ENCODE results near the gene PFKFB1. TPM values are rescaled to one million over a fixed set of nuclear protein-coding genes. Genes with fewer than 3 reads are reported as not detected.

Gene PFKFB1
- under 1 TPM; 0.54 to 0.86 TPM for total RNA-seq

DNA sequence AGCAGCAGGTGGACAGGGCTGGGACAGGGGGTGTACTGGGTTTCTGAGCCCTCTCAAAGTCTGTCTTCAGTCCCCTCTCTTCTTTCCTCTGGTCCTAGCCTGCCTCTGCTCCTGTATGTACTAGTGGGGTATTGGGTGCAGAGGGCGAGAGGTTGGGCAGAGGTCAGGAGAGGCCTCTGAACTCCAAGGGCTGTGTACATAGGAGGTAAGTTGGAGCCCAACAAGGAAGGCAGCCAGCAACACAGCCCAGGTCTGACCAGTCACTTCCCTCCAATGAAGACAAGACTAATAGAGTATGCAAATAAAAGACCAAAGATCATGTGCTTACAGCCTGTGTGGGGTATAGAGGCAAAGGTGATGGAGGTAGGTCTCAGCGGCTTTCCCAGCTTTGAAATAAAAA is at the start of gene PFKFB1:
Gene PFKFB1 (minus strand): TSS at position 90 of the 400 bp plus-strand sequence. CDS start 181 bp downstream, outside the sequence.
- no peaks in the 10 kb centered on the region for H3K36me3 Mint-ChIP-seq
- peaks cover under 1% of the 10 kb centered on the region for H3K4me1 Mint-ChIP-seq
- DNase-seq, result no peak
- H3K27me3 Mint-ChIP-seq, result no peaks in the 10 kb centered on the region
- H3K9me3 Mint-ChIP-seq, result no peaks in the 10 kb centered on the region
- H3K4me3 Mint-ChIP-seq, result no peak within 1 kb of the TSS
- no peak within 1 kb of the TSS for H3K27ac Mint-ChIP-seq

DNA sequence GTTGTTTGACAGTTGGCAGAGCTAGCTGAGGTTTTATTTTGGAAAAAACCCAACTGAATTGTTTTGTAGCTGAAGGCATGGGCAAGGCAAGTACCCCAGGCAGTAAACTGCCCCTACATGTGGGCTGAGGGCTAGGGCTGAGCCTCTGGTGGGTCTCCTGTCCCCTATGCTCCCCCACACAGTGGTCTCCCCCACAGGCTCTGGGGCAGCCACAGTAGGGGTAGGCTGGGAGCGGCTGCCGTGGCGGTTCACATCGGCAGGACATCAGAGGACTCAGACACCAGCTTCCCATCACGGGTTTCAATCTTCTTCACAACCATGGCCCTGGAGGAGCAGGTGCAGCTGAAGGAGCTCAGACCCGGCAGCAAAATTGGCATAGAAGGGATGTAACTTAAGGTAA is 47.5 kb upstream of the PFKFB1 start:
- Mint-ChIP-seq H3K27me3 (no peaks in the 10 kb centered on the region), H3K27ac (no peak overlapping the region), H3K4me3 (no peak overlapping the region), H3K4me1 (no peaks in the 10 kb centered on the region), H3K36me3 (no peaks in the 10 kb centered on the region), H3K9me3 (no peaks in the 10 kb centered on the region)
- no peak for DNase-seq

DNA sequence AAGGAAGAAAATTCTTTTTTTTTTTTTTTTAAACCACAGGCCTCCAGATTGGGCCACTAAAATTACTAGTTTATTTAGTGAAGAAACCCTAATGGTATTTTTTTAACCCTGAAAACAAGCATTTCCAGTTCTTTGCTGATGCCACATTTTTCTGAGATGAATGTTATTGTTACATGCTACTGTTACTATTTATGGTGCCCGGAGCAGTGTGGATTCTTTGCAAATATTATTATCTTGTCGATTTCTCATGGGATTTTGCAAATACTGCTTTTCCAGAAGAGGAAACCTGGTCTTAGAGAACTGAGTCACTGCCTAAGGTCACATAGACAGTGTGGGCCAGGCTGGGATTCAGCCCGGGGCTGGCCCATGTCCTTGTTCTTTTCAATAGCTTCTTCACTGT is 45.5 kb upstream of the PFKFB1 start:
- H3K9me3 Mint-ChIP-seq, result no peaks in the 10 kb centered on the region
- no peak overlapping the region for H3K4me3 Mint-ChIP-seq
- no peaks in the 10 kb centered on the region for H3K27me3 Mint-ChIP-seq
- DNase-seq, result no peak
- no peak overlapping the region for H3K27ac Mint-ChIP-seq
- H3K36me3 Mint-ChIP-seq, result no peaks in the 10 kb centered on the region
- H3K4me1 Mint-ChIP-seq, result no peaks in the 10 kb centered on the region

DNA sequence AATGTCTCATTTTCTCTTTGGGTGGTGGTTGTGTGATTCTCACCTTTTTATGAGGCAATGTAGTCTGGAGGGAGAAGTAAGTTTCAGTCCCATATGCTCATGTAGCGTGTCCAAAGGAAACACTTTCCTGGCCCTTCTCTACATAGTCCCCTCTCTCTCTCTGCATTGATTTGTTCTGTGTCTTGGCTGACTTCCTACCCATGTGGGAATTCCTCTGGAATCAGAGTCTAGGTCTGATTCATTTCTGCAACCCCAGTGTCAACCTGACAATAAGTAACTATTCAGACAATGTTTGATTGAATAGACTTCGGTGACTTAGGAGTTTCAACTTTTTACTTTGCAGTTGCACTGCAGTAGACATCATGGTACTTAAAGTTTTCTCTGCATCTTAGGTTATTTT is 39.4 kb upstream of the PFKFB1 start:
- Mint-ChIP-seq H3K4me3 (no peak overlapping the region), H3K9me3 (no peaks in the 10 kb centered on the region), H3K27ac (no peak overlapping the region), H3K4me1 (no peaks in the 10 kb centered on the region), H3K36me3 (no peaks in the 10 kb centered on the region), H3K27me3 (no peaks in the 10 kb centered on the region)
- no peak for DNase-seq

DNA sequence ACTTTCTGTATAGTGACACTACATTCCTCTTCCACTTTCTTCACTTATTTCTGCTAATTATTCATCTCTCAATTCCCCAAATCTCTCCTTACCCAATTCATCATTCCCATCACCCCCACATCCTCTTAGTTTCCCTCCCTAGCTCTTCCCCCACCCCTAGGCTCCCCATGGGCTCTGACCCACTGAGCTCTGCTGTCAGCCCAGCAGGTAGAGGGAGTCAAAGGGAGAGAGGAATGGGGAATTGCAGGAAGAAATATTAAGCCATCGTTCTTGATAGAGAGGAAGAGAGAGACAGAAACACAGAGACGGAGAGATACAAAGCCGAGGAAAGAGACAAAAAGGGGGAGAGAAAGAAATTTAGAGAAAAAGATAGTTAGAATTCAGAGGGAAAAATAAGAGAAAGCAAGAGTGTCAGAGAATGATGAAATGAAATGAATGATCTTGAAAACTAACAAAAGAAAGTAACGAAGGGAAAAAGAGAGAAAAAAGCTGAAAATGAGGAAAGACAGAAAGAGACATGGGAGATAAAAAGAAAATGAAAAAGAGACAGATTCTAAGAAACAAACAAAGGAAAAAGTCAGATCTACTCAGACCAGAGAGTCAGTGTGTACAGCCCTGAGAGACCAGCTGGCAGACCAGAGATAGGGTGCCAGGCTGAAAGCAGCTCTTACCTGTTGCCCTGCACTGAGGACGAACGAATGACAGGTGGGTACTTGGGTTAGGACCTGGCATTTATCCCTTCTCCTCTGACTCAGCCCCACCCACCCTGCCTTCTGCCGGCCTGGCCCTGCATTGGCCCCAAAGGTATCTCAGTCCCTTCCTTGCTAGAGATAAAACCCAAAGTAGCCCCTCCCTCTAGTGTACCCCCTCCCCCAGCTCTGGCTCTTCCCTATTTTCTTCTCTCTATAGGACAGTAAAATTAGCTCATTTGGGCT is 36.5 kb upstream of the PFKFB1 start, which contains the start of gene ALAS2:
Gene ALAS2 (minus strand): TSS at position 707 of the 935 bp plus-strand sequence. CDS start 4,977 bp downstream, outside the sequence.
- DNase-seq, result no peak
- Mint-ChIP-seq H3K4me1 (no peaks in the 10 kb centered on the region), H3K27ac (no peak within 1 kb of the TSS)

DNA sequence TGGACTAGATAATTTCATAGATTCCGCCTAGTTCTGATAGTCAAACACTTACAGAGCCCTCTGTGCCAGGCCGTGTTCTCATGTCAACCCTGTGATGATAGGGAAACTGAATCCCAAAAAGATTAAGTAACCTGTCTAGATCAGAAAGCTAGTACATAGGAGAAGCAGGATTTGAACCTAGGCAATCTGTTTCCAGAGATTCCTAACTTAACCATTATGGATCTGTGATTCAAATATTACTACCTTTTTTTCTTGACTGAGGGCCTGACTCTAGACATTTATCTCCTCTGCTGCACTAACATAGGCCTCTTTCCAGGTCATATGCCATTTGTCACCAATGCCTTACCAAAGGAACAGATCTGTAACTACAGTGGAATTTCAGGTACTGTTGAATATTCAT is 35.3 kb upstream of the PFKFB1 start:
- H3K27ac Mint-ChIP-seq, result no peak overlapping the region
- no peak overlapping the region for H3K4me3 Mint-ChIP-seq
- no peaks in the 10 kb centered on the region for H3K4me1 Mint-ChIP-seq
- H3K9me3 Mint-ChIP-seq, result no peaks in the 10 kb centered on the region
- H3K27me3 Mint-ChIP-seq, result no peaks in the 10 kb centered on the region
- no peak for DNase-seq
- no peaks in the 10 kb centered on the region for H3K36me3 Mint-ChIP-seq

More for the DNA sequence above, 36.5 kb upstream of the PFKFB1 start, which contains the start of gene ALAS2:
- Mint-ChIP-seq H3K9me3 (no peaks in the 10 kb centered on the region), H3K36me3 (no peaks in the 10 kb centered on the region), H3K27me3 (no peaks in the 10 kb centered on the region), H3K4me3 (no peak within 1 kb of the TSS)

DNA sequence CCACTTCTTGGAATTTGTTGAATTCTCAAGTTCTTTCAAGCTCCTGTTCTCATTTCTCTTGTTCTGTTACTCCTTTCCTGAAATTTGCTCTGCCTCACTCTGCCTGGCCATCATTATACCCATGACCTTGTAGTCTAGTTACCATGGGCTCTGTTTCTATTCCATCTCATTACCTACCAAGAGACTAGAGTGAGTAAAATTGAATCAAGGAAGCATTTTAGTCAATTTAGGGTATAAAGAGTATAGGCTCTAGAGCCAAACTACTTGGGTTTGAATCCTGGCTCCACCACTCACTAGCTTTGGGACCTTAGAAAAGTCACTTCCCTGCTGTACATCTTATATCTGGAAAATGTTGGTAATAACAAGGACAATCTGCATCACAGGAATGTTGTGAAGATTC is 34.6 kb upstream of the PFKFB1 start:
- Mint-ChIP-seq H3K4me1 (no peaks in the 10 kb centered on the region), H3K4me3 (no peak overlapping the region), H3K27ac (no peak overlapping the region), H3K9me3 (no peaks in the 10 kb centered on the region), H3K36me3 (no peaks in the 10 kb centered on the region), H3K27me3 (no peaks in the 10 kb centered on the region)
- no peak for DNase-seq

DNA sequence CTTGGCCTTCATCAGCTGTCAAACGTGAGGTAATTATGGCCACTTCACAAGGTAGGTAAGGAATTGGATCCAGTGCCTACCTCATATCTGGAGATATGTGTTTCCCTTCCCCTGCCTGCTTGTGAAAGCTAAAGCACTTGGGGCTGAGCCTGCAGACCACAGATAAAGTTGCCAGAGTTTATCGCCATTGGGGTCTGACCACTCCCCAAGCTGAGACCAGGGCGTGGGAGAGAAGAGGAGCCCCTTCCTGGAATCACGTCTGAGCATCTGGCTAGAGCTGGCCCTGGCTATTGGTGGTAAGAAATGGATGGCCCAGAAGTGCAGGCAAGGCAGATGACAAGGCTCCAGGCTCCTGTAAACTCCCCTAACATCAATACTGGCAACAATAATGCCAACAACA is 34.1 kb upstream of the PFKFB1 start:
- Mint-ChIP-seq H3K36me3 (no peaks in the 10 kb centered on the region), H3K27ac (no peak overlapping the region), H3K4me1 (no peaks in the 10 kb centered on the region), H3K4me3 (no peak overlapping the region), H3K9me3 (no peaks in the 10 kb centered on the region), H3K27me3 (no peaks in the 10 kb centered on the region)
- no peak for DNase-seq

DNA sequence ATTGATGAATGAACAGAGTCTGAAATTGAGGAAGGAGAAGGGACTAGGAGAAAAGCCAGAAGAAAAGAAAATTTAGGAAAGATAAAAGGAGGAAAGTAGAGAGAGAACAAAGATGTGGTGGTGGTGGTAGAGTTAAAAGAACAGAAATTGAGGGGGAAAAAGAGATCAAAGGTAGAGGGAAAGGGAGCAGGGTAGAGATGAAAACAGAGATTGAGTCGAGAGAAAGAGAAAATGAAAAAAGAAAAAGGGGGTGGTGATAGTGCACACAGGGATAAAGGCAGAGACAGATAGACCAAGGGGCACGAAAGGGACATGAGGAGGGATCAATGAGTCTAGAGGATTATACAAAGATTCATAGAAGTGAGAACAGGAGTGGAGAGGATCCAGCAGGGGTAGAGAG is 32.9 kb upstream of the PFKFB1 start:
- Mint-ChIP-seq H3K27me3 (no peaks in the 10 kb centered on the region), H3K9me3 (no peaks in the 10 kb centered on the region), H3K4me3 (no peak overlapping the region), H3K27ac (no peak overlapping the region), H3K36me3 (no peaks in the 10 kb centered on the region), H3K4me1 (no peaks in the 10 kb centered on the region)
- no peak for DNase-seq

DNA sequence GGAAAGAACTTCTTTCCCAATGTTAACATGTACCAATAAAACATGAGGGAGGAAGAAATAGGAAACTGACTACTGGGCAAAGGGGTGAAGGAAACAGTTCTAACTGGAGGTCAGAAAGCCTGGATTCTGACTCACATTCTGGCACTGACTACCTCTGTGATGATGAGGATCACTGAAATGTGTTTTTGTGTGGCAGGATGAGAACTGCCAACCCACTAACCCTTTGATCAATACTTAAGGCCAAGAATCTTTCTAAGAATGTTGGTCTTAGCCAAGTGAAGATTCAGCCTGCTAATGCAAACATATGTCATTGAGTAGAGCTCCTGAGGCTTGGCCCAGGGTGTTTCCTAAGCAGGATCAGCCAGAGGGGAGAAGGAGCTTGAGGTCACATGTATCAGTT is 32.2 kb upstream of the PFKFB1 start:
- H3K27ac Mint-ChIP-seq, result no peak overlapping the region
- no peak overlapping the region for H3K4me3 Mint-ChIP-seq
- DNase-seq, result no peak
- H3K9me3 Mint-ChIP-seq, result no peaks in the 10 kb centered on the region
- H3K36me3 Mint-ChIP-seq, result peaks cover 3% of the 10 kb centered on the region
- no peaks in the 10 kb centered on the region for H3K4me1 Mint-ChIP-seq
- no peaks in the 10 kb centered on the region for H3K27me3 Mint-ChIP-seq

DNA sequence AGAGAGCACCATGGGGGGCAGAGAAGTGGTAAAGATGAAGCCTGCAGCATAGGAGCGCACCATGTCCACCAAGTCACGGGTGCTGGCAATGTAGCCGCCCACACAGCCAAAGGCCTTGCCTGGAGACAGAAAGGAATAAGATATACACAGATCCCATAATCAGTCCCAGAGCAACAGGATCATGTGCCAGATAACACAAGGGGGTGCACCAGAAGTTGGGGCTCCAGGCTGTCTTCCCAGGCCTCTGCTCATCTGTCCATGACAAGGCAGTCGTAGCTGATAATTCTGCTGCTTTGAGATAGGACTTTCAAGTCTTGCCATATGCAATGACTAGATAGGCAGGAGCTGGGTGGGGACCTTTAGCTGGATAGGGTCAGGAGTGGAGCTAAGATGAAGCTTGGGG is 20.9 kb upstream of the PFKFB1 start:
- no peaks in the 10 kb centered on the region for H3K4me1 Mint-ChIP-seq
- H3K9me3 Mint-ChIP-seq, result no peaks in the 10 kb centered on the region
- no peak overlapping the region for H3K4me3 Mint-ChIP-seq
- DNase-seq, result no peak
- no peaks in the 10 kb centered on the region for H3K36me3 Mint-ChIP-seq
- no peak overlapping the region for H3K27ac Mint-ChIP-seq
- no peaks in the 10 kb centered on the region for H3K27me3 Mint-ChIP-seq

DNA sequence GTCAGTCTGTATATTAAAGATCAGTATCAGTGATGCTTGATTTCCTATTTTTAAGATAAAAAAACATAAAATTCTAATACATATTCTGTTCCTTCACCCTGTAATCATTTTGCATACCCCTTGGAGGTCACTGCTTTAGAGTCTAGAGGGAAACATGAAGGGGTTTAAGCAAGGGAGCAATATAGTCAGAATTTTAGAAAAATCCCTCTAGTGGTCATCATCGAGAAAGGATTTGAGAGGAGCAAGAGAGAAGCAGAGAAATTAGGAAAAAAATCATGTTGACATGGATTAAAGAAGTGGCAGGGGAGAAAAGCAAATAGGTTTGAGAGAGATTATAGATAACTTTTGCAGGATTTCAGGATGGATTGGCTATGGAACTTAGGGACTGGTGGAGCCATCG is 17.3 kb upstream of the PFKFB1 start:
- Mint-ChIP-seq H3K27ac (no peak overlapping the region), H3K27me3 (no peaks in the 10 kb centered on the region), H3K9me3 (no peaks in the 10 kb centered on the region), H3K4me1 (peaks cover 14% of the 10 kb centered on the region), H3K36me3 (peaks cover 7% of the 10 kb centered on the region), H3K4me3 (no peak overlapping the region)
- DNase-seq, result no peak

DNA sequence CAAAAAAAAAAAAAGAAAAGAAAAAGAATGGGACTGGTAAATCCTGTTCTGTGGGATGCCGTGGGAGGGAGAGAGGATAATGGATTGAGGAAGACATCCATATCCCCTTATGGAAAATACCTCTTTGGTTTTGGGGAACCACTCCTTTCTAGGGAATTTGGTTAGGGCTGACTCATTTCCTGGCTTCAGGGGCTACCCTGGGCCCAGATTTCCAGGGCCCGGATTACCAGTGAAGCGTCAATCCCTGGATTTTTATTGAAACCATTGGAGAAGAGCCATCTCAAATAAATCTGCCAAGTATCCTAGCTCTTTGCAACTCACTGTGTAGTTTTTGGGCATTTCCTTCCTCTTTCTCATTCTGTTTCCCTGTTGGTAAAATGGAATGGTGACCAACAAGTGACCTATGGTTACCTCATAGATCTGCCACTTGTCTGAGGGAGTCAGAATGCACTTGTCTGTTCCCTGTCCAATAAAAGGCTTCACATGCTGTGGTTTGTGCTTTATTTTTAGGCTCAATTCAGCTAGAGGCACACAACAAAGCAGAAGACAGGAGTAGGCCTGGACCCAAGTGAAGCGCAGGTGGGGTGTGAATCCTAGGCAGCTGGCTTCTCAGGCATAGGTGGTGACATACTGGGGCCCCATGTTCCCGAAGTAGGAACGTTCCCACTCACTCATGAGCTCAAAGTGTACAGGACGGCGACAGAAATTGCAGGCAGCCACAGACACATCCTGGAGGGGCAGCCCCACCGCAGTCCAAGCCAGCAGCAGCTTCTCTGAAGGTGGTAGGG is 14.8 kb upstream of the PFKFB1 start:
- no peaks in the 10 kb centered on the region for H3K9me3 Mint-ChIP-seq
- H3K4me1 Mint-ChIP-seq, result peaks cover 23% of the 10 kb centered on the region
- H3K27ac Mint-ChIP-seq, result peak overlapping the region; percentile 60
- H3K27me3 Mint-ChIP-seq, result no peaks in the 10 kb centered on the region
- no peak overlapping the region for H3K4me3 Mint-ChIP-seq
- peaks cover 24% of the 10 kb centered on the region for H3K36me3 Mint-ChIP-seq
- DNase-seq, result peak; percentile 11

DNA sequence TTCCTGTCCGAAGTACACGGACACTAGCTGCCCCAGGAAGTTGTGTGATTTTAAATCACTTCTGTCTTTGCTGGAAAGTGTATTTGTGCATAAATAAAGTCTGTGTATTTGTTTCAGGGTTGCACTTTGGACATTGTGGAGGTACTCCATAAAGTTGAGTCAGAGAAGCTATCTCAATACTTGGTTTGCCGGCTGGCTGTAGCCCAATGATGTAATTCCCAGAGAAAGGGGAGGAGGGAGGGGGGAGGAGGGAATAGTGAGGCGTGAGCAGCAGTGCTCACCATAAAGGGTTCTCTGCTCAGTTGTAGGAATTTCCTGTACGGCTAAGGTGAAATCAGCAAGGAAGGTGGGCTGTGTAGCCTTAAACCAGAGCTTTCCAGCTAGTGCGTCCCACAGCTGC is 13.7 kb upstream of the PFKFB1 start:
- Mint-ChIP-seq H3K4me3 (no peak overlapping the region), H3K27me3 (no peaks in the 10 kb centered on the region), H3K4me1 (peaks cover 27% of the 10 kb centered on the region), H3K36me3 (peaks cover 31% of the 10 kb centered on the region), H3K9me3 (no peaks in the 10 kb centered on the region), H3K27ac (peak overlapping the region; percentile 32)
- no peak for DNase-seq

DNA sequence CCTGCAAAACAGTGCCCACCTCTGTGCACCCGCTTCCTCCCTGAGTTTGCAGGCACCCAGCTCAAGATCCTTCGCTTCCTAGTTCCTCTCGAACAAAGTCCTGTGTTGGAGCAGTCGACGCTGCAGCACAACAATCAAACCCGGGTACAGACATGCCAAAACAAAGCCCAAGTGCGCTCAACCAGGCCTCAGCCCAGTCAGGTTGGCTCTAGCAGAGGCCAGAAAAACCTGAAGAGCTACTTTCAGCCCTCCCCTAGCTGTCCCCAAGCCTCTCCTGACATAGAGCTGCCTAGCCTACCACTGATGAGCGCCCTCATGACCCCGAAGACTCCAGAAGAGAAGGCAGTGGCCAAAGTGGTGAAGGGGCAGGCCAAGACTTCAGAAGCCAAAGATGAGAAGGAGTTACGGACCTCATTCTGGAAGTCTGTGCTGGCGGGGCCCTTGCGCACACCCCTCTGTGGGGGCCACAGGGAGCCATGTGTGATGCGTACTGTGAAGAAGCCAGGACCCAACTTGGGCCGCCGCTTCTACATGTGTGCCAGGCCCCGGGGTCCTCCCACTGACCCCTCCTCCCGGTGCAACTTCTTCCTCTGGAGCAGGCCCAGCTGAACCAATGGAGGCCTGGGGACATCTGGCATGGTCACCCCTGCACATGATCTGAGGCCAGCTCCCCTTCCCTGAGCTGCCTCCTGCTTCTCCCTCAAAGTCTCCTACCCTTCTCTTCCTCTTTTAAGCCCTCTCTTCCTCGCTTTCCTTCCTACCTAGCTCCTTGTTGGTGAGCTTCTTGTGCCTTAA is 13.0 kb upstream of the PFKFB1 start:
- H3K27ac Mint-ChIP-seq, result peak overlapping the region; percentile 32
- H3K9me3 Mint-ChIP-seq, result no peaks in the 10 kb centered on the region
- no peak for DNase-seq
- H3K36me3 Mint-ChIP-seq, result peaks cover 35% of the 10 kb centered on the region
- H3K4me1 Mint-ChIP-seq, result peaks cover 33% of the 10 kb centered on the region
- no peak overlapping the region for H3K4me3 Mint-ChIP-seq
- H3K27me3 Mint-ChIP-seq, result no peaks in the 10 kb centered on the region

All from activated naive CD8-positive, alpha-beta T cell treated with anti-CD3 and anti-CD28 coated beads for 36 hours (primary cell).